Fibroblast of skin of back (primary cell): ENCODE results near the gene AKAIN1. TPM values are rescaled to one million over a fixed set of nuclear protein-coding genes. Genes with fewer than 3 reads are reported as not detected.
A peak's percentile ranks its signal among the peaks of the same experiment; 100 is the strongest.

Source experiments
- DNase-seq: peaks from one replicate; pipeline ENCODE4 v3.0.0-alpha.2; 2013
- polyA plus RNA-seq, 2 experiments: library from polyadenylated mRNA; unstranded; fragments of 120-200 nt; gene quantifications; one replicate each; pipeline ENCODE4 v1.2.1, GENCODE V29; 2013; ENCODE audit not compliant: insufficient read length in 2 of 2

The AKAIN1 gene, protein sequence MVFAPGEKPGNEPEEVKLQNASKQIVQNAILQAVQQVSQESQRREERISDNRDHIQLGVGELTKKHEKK
- polyA plus RNA-seq (2013, experiment 1 of 2; ENCODE audit: insufficient read length): not detected
- not detected for polyA plus RNA-seq (2013, experiment 2 of 2; ENCODE audit: insufficient read length)

GRCh38 chr18:5197032-5197434, at the start of gene AKAIN1:
Gene AKAIN1 (minus strand): TSS chr18:5197257. CDS start chr18:5197053, 204 bp downstream.
- peak; percentile 52 for DNase-seq

- no peak for DNase-seq
Observed at GRCh38 chr18:5244941-5245340, 47.9 kb upstream of the AKAIN1 start.

- DNase-seq: no peak
Observed at GRCh38 chr18:5239447-5239846, 42.4 kb upstream of the AKAIN1 start.

GRCh38 chr18:5238371-5238976, 41.4 kb upstream of the AKAIN1 start:
- DNase-seq: peak; percentile 35

- peak; percentile 87 for DNase-seq
Observed at GRCh38 chr18:5237723-5238370, 40.8 kb upstream of the AKAIN1 start.

GRCh38 chr18:5237083-5237722, 40.1 kb upstream of the AKAIN1 start:
- DNase-seq: peak; percentile 9

GRCh38 chr18:5214583-5215351, 17.7 kb upstream of the AKAIN1 start:
- DNase-seq: no peak

- DNase-seq: no peak
Observed at GRCh38 chr18:5207471-5208150, 10.6 kb upstream of the AKAIN1 start.

DNA sequence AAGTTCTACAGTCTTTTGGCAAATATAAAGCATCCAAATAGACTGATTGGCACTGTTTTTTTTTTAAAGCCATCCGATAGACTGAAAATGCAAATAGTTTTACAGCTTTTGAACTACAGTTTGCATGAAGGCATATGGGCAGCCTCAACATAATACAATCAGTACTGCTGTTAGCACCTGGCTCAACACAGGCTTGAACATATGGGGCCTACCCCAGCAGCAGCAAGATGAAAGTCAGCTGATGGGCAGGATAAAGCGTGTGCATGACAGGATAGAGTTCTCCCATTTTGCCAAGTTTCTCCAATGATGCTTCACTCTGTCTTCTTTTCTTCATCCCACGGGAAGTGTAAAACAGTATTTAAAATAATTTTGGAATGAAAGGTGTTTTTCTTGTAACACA, 1.3 kb upstream of the AKAIN1 start:
- no peak for DNase-seq

DNA sequence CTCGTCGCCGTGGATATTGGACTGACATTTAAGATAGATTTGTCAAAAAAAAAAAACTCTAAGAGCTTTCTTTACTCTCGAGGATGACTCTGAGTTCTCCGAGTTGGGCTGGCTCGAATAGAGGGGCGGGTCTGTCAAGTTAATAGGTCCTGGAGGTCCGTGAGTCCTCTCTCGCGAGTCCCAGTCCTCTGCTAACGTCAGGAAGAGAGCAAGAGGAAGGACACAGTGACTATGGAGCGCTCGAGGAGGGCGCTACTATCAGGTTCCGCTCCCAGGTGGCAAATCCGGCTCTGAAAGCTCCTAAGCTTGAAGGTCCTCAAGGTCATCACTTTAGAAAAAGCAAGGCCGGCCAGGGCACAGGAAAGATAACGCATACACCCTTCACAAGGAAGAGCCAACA, 404 bp upstream of the AKAIN1 start:
- no peak for DNase-seq

- DNase-seq: no peak
Observed at GRCh38 chr18:5196253-5197031, 615 bp downstream of the AKAIN1 start.

GRCh38 chr18:5195656-5196055, 1.4 kb downstream of the AKAIN1 start:
- DNase-seq: no peak

- DNase-seq: no peak
Observed at GRCh38 chr18:5180254-5180653, 16.8 kb downstream of the AKAIN1 start.

DNA sequence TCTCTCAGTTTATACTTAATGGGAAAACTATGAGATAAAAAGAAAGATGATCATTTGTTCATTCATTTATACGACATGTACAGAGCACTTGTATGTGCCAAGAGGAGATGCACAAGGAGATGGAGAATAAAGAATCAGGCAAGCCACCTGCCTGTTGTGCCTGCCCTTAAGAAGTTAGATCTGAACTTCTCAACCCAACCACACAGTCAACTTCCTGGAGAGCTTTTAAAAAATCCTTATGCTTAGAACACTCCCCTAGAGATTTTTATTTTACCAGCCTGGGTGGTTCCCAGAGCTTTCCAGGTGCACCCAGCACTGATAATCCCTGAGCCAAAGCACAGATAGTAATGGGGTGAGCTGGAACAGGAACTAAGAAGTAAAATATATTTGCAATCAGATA, 18.5 kb downstream of the AKAIN1 start:
- DNase-seq: no peak

DNA sequence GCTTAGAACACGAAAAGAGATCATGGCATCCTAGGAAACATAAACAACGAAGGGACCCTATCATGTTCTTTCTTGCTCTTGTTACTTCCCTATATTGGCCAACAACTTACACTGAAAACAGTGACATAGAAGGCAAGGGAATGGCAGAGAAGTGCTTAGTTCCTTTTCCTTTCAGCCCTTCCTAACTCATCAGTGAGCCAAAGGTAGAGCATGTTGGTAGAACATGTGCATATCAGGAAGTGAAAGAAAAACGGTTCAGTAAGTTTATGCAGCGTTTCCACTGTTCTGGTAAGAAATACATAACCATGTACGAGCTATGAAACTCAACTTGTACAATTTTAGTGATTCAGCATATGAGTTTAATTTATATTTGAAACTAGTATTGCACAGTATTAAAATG, 21.7 kb downstream of the AKAIN1 start:
- DNase-seq: no peak

- DNase-seq: no peak
Observed at GRCh38 chr18:5173646-5174045, 23.4 kb downstream of the AKAIN1 start.

DNA sequence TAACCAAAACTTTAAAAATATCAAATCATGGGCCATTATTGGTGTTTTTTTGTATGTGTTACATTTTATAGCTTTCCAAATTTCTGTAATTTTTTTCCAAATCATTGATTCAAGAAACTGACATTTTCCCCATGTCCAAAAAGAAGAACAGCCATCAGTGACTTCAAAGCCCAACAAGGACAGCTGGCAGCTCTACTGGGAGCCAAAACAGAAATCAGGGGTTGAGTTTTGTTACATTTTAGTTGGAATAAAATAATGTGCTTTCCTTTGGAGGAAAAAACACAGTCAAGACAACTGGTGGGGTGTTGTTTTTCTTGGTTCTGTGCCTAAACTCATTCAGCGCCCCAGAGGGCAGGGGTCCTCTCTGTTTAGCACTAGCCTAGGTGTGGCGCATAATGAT, 23.8 kb downstream of the AKAIN1 start:
- no peak for DNase-seq

- no peak for DNase-seq
Observed at GRCh38 chr18:5167831-5168230, 29.2 kb downstream of the AKAIN1 start.

GRCh38 chr18:5166606-5167280, 30.3 kb downstream of the AKAIN1 start:
- no peak for DNase-seq

DNA sequence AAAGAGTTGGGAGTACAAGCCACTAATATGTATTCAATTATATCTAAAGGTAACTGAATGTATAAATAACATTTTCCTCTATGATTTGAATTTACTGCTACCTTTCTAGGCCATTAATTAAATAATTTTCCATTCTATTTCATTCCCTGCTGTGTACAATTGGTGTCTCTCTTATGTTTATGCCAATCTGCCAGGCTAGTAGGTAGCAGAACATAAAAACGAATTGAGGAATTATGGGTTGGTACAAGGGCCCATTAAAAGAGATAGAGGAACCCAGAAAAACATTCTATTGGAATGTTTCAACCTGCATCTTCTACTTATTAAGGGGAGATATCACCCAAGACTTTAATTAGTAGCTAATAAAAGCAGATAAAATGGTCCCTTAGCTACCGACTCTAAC, 32.2 kb downstream of the AKAIN1 start:
- DNase-seq: no peak

GRCh38 chr18:5162111-5162510, 34.9 kb downstream of the AKAIN1 start:
- no peak for DNase-seq
